T-helper 2 cell treated with Interferon-gamma antibody and Interleukin-4, amounts not matched to agents 100 ng/mL and 5 ng/mL, for 36 hours (primary cell): ENCODE measurements around the gene NAGA. TPM values are rescaled to one million over a fixed set of nuclear protein-coding genes. Genes with fewer than 3 reads are reported as not detected.
"Not testable (repeated sequence)": the region's sequence is repeated elsewhere in the genome, so short reads cannot be mapped to it uniquely, and the experiment has no call there.

Experiments used
- intact Hi-C: fragments of 100-400 bp; cut with micrococcal nuclease; formaldehyde crosslinking; loops from one replicate; pipeline ENCODE4 v1.15.1; 2023
- total RNA-seq: library from RNA; stranded (reverse); gene quantifications from 2 replicates; pipeline ENCODE4 v1.2.3, GENCODE V29; 2022

NAGA gene
- 37.9 and 38.7 TPM in 2 replicates for total RNA-seq

GRCh38 chr22:42070517-42071422 is at the start of gene NAGA:
Gene NAGA (minus strand): TSS chr22:42070812. CDS start chr22:42070297, 515 bp downstream.
- intact Hi-C loops: loop anchor here (1.0 to 2.0 kb wide), 5 partner anchors 9 to 124 kb away; partner anchors contain the start of genes CENPM, SMDT1 and WBP2NL

GRCh38 chr22:42116848-42117424 is 46.3 kb upstream of the NAGA start:
- intact Hi-C loops: no loop called here

- intact Hi-C loops: not testable (repeated sequence)
These were observed 44.8 kb upstream of the NAGA start for GRCh38 chr22:42115420-42115830.

GRCh38 chr22:42114721-42115120 is 44.1 kb upstream of the NAGA start:
- intact Hi-C loops: no loop called here

GRCh38 chr22:42112793-42113192 is 42.2 kb upstream of the NAGA start:
- intact Hi-C loops: not testable (repeated sequence)

- intact Hi-C loops: no loop called here
These were observed 41.2 kb upstream of the NAGA start for GRCh38 chr22:42111798-42112197.

- intact Hi-C loops: no loop called here
These were observed 38.2 kb upstream of the NAGA start for GRCh38 chr22:42108848-42109247.

GRCh38 chr22:42104332-42104860 is 33.8 kb upstream of the NAGA start:
- intact Hi-C loops: not testable (repeated sequence)

GRCh38 chr22:42101199-42101598 is 30.6 kb upstream of the NAGA start:
- intact Hi-C loops: no loop called here

GRCh38 chr22:42091455-42091782 is 20.8 kb upstream of the NAGA start:
- intact Hi-C loops: loop anchor here (1.0 to 2.0 kb wide), 2 partner anchors 29 to 382 kb away; no protein-coding TSS in a partner anchor

- intact Hi-C loops: loop anchor here (1.0 to 2.0 kb wide), 4 partner anchors 11 to 382 kb away; no protein-coding TSS in a partner anchor
These were observed 20.2 kb upstream of the NAGA start, which contains the start of gene NDUFA6 for GRCh38 chr22:42090596-42091454. Gene NDUFA6 (minus strand): TSS chr22:42090772. CDS start chr22:42090744, 28 bp downstream.

GRCh38 chr22:42086051-42086450 is 15.4 kb upstream of the NAGA start:
- intact Hi-C loops: loop anchor here (10.0 kb wide), 1 partner anchor 391 kb away; the partner anchor contains the start of gene MEI1

GRCh38 chr22:42084874-42085273 is 14.3 kb upstream of the NAGA start:
- intact Hi-C loops: loop anchor here (10.0 kb wide), 1 partner anchor 390 kb away; the partner anchor contains the start of gene MEI1

GRCh38 chr22:42083119-42083518 is 12.5 kb upstream of the NAGA start:
- intact Hi-C loops: loop anchor here (10.0 kb wide), 1 partner anchor 388 kb away; the partner anchor contains the start of gene MEI1

- intact Hi-C loops: loop anchor here (1.0 to 10.0 kb wide), 2 partner anchors 10 to 385 kb away; partner anchors contain the start of genes MEI1 and NDUFA6
These were observed 9.7 kb upstream of the NAGA start for GRCh38 chr22:42080287-42080686.

GRCh38 chr22:42079319-42080251 is 9.0 kb upstream of the NAGA start, which contains the start of gene SMDT1:
Gene SMDT1 (plus strand): TSS chr22:42079700. CDS start chr22:42079769, 69 bp downstream.
- intact Hi-C loops: loop anchor here (1.0 to 10.0 kb wide), 4 partner anchors 9 to 385 kb away; partner anchors contain the start of genes MEI1, NAGA, NDUFA6 and WBP2NL

GRCh38 chr22:42078469-42079318 is 8.1 kb upstream of the NAGA start:
- intact Hi-C loops: loop anchor here (1.0 to 2.0 kb wide), 2 partner anchors 8 to 80 kb away; partner anchors contain the start of genes NAGA and WBP2NL

- intact Hi-C loops: loop anchor here (2.0 kb wide), 1 partner anchor 79 kb away; the partner anchor contains the start of gene WBP2NL
These were observed 7.0 kb upstream of the NAGA start for GRCh38 chr22:42077486-42078125.
